Mammary epithelial cell (primary cell): Measurements from ENCODE around the gene C17orf75.

ENCODE experiments used
- CTCF ChIP-seq, 2 donors: IDR thresholded peaks in 1 of 2; conservative IDR thresholded peaks in 1 of 2; 2 replicates each; pipeline ENCODE4 v1.5.1; 2011 to 2012; ENCODE audit warnings: inconsistent platforms in 2 of 2, low read length in 2 of 2, mild to moderate bottlenecking in 2 of 2, control low read depth in 1 of 2, low read depth in 1 of 2; ENCODE audit not compliant: insufficient read depth in 1 of 2; ENCODE audit errors: extremely low read depth in 1 of 2
- EZH2 ChIP-seq: IDR thresholded peaks from 2 replicates; pipeline ENCODE4 v1.6.1; 2012; ENCODE audit warnings: low read length, inconsistent platforms, borderline replicate concordance

DNA sequence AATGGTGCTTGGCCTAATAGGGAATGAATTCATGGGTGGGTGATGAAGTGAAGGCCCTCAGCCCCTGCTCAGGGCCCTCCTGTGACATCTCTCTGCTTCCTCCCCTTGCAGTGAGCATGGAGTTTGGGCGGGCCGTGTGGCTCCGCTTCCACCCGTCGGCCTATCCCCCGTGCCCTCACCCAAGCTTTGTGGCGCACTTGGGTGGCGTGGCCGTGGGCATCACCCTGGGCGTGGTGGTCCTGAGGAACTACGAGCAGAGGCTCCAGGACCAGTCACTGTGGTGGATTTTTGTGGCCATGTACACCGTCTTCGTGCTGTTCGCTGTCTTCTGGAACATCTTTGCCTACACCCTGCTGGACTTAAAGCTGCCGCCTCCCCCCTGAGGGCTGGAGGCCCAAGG, 21.1 kb downstream of the C17orf75 start:
- no peak for TF ChIP-seq CTCF (conservative IDR thresholded peaks at IDR 0.05 in 1 of 2, IDR thresholded peaks at IDR 0.05 in 1 of 2; ENCODE audit: extremely low read depth in 1 of 2, insufficient read depth in 1 of 2, low read depth in 1 of 2, low read length in 2 of 2)
- no peak for TF ChIP-seq EZH2
